Colonic mucosa (tissue), 4 donors: ENCODE results near the gene MTHFD2. TPM values are rescaled to one million over a fixed set of nuclear protein-coding genes. Genes with fewer than 3 reads are reported as not detected.
A peak's percentile ranks its signal among the peaks of the same experiment; 100 is the strongest.

Source experiments
- DNase-seq: peaks from one replicate; pipeline ENCODE4 v3.0.0-alpha.2; 2020
- H3K27ac ChIP-seq: fragments of 200-600 bp; one replicate; pipeline ENCODE4 v1.8.0; 2021
- H3K27me3 ChIP-seq: fragments of 200-600 bp; one replicate; pipeline ENCODE4 v1.8.0; 2021
- H3K36me3 ChIP-seq: fragments of 200-600 bp; one replicate; pipeline ENCODE4 v1.8.0; 2021
- H3K4me1 ChIP-seq: fragments of 200-600 bp; one replicate; pipeline ENCODE4 v1.8.0; 2021; ENCODE audit warnings: mild to moderate bottlenecking
- H3K4me3 ChIP-seq: fragments of 200-600 bp; one replicate; pipeline ENCODE4 v1.8.0; 2021
- H3K9ac ChIP-seq, 2 donors: one replicate each; pipeline ENCODE4 v1.7.0; 2013; ENCODE audit warnings: control low read depth in 2 of 2, low read depth in 2 of 2, low read length in 2 of 2
- H3K9me3 ChIP-seq: fragments of 200-600 bp; one replicate; pipeline ENCODE4 v1.8.0; 2021
- CTCF ChIP-seq: fragments of 200-600 bp; IDR thresholded peaks from one replicate; pipeline ENCODE4 v1.8.0; 2022; ENCODE audit warnings: antibody characterized with exemption, mild to moderate bottlenecking
- intact Hi-C: fragments of 100-400 bp; cut with DNase I; formaldehyde crosslinking; loops from one replicate; pipeline ENCODE4 v1.14.1; 2022
- total RNA-seq, 2 donors: library from RNA; stranded (reverse); fragmentation: NEBNext Ultra II Directional in 1 of 2; extraction: Animal tissue kit (Norgen Biotek cat#: 25700) in 1 of 2; gene quantifications; one replicate each; pipeline ENCODE4 v1.2.1, GENCODE V29; 2021
- donor health status: healthy.
- donor health status: DM: no; HTN: no; CAD: no.
- donor health status: DM: no; HTN: no; CAD: no.

The MTHFD2 gene
- total RNA-seq, 2 donors from 2014 or later: 44.9 to 89.2 TPM

DNA sequence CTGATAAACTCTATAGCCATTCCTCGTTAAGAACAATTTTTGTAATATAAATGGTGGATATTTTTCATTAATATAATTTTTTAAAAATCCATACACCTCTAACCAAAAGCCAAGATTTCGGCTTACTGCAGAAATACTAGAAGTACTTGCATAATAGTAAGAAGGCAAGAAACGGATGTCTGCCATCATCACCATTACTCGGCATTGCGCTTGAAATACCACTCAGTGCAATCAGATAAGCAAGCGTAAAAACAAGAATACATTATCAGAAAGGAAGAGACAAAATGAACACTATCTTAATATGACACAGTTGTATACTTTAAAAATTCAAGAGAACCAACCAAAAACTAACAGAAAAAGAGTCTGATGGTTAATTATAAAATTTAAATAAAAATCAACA lies 35.5 kb upstream of the MTHFD2 start:
- Histone ChIP-seq H3K4me1 (no peaks in the 10 kb centered on the region), H3K36me3 (peaks cover 12% of the 10 kb centered on the region), H3K27me3 (no peaks in the 10 kb centered on the region), H3K4me3 (no peak overlapping the region), H3K9me3 (no peaks in the 10 kb centered on the region), H3K9ac (no peak overlapping the region), H3K27ac (no peak overlapping the region)
- TF ChIP-seq CTCF: no peak
- intact Hi-C loops: no loop called here
- no peak for DNase-seq

DNA sequence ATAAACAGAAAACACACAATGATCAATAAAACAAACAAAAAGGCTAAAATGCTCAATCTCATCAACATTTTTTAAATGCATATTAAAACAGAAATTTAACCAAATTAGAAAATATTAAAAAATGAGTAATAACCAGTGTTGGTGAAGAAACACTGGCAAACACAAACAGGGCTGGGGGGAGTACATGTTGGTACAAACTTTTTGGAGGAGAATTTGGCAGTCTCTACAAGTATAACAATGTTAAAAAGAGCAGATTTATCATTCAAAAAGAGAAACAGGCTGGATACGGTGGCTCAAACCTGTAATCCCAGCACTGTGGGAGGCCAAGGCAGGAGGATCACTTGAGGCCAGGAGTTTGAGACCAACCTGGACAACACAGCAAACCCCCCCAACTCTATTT lies 33.7 kb upstream of the MTHFD2 start:
- Histone ChIP-seq H3K9me3 (no peaks in the 10 kb centered on the region), H3K27ac (no peak overlapping the region), H3K4me1 (no peaks in the 10 kb centered on the region), H3K9ac (no peak overlapping the region), H3K4me3 (no peak overlapping the region), H3K27me3 (no peaks in the 10 kb centered on the region), H3K36me3 (peaks cover 12% of the 10 kb centered on the region)
- TF ChIP-seq CTCF: no peak
- intact Hi-C loops: no loop called here
- DNase-seq: no peak

DNA sequence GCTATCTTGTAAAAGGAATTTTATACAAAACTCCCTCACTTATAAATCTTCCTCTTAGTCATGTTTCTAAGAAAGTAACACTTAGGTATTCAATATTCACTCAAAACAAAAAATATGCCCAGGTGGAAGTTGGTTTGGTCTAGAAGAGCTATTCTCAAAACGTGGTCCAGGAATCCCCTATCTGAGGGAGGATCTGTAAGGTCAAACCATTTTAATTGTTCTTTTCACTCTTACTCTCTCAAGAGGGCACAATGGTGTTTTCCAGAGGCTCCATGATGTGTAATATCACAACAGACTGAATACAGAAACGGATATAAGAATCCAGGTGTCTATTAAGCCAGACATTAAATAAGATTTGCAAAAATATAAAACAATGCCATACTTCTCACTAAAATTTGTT lies 29.7 kb upstream of the MTHFD2 start:
- no peak for TF ChIP-seq CTCF
- Histone ChIP-seq H3K27me3 (no peaks in the 10 kb centered on the region), H3K4me3 (no peak overlapping the region), H3K27ac (no peak overlapping the region), H3K9ac (no peak overlapping the region), H3K4me1 (no peaks in the 10 kb centered on the region), H3K36me3 (peaks cover 12% of the 10 kb centered on the region), H3K9me3 (no peaks in the 10 kb centered on the region)
- intact Hi-C loops: no loop called here
- no peak for DNase-seq

DNA sequence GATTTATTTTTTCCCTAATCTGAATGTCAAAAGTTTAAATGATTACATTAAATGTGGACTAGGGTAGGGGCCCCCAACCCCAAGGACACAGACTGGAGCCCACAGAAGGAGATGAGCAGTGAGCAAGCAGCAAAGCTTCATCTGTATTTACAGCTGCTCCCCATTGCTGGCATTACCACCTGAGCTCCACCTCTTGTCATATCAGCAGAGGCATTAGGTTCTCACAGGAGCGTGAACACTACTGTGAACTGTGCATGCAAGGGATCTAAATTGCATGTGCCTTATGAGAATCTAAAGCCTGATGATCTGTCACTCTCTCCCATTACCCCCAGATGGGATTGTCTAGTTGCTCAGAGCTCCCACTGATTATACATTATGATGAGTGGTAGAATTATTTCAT lies 23.5 kb upstream of the MTHFD2 start:
- H3K4me1 ChIP-seq: peaks cover 6% of the 10 kb centered on the region
- H3K27ac ChIP-seq: no peak overlapping the region
- no peak for DNase-seq
- H3K27me3 ChIP-seq: no peaks in the 10 kb centered on the region
- no peak overlapping the region for H3K9ac ChIP-seq
- H3K9me3 ChIP-seq: no peaks in the 10 kb centered on the region
- TF ChIP-seq CTCF: no peak
- no peaks in the 10 kb centered on the region for H3K36me3 ChIP-seq
- intact Hi-C loops: no loop called here
- H3K4me3 ChIP-seq: no peak overlapping the region

GRCh38 chr2:74177696-74178095 lies 20.7 kb upstream of the MTHFD2 start:
- Histone ChIP-seq H3K36me3 (no peaks in the 10 kb centered on the region), H3K4me1 (peaks cover 6% of the 10 kb centered on the region)

More at GRCh38 chr2:74177696-74178095, 20.7 kb upstream of the MTHFD2 start:
- intact Hi-C loops: no loop called here
- peak overlapping the region; percentile 69 for H3K4me3 ChIP-seq
- peak overlapping the region; percentile 77 to 93 for H3K9ac ChIP-seq
- no peak for DNase-seq
- no peaks in the 10 kb centered on the region for H3K27me3 ChIP-seq
- TF ChIP-seq CTCF: no peak
- no peaks in the 10 kb centered on the region for H3K9me3 ChIP-seq
- peak overlapping the region; percentile 89 for H3K27ac ChIP-seq
